Measurements from ENCODE around the gene OR52N4.

The OR52N4 gene

GRCh38 chr11:5726351-5726750 is 27.7 kb upstream of the OR52N4 start:
- no peak for DNase-seq (ENCODE audit: low read depth)
- TF ChIP-seq CTCF (IDR thresholded peaks at IDR 0.05; ENCODE audit: insufficient read depth, low read depth, low read length, missing control alignments): no peak
- no peak overlapping the region for H3K4me3 ChIP-seq (ENCODE audit: low read depth, low read length)

GRCh38 chr11:5727691-5728090 is 26.4 kb upstream of the OR52N4 start:
- no peak for DNase-seq (ENCODE audit: low read depth)
- no peak for TF ChIP-seq CTCF (IDR thresholded peaks at IDR 0.05; ENCODE audit: insufficient read depth, low read depth, low read length, missing control alignments)
- H3K4me3 ChIP-seq (ENCODE audit: low read depth, low read length): no peak overlapping the region

- no peak for TF ChIP-seq CTCF (IDR thresholded peaks at IDR 0.05; ENCODE audit: insufficient read depth, low read depth, low read length, missing control alignments)
- no peak for DNase-seq (ENCODE audit: low read depth)
- H3K4me3 ChIP-seq (ENCODE audit: low read depth, low read length): no peak within 1 kb of the TSS
Observed at GRCh38 chr11:5736396-5736795, 17.6 kb upstream of the OR52N4 start, which contains the start of gene OR56B1. Gene OR56B1 (plus strand): TSS chr11:5736448. CDS start chr11:5736517, 69 bp downstream.

- DNase-seq (ENCODE audit: low read depth): no peak
- TF ChIP-seq CTCF (IDR thresholded peaks at IDR 0.05; ENCODE audit: insufficient read depth, low read depth, low read length, missing control alignments): no peak
- no peak overlapping the region for H3K4me3 ChIP-seq (ENCODE audit: low read depth, low read length)
Observed at GRCh38 chr11:5737091-5737490, 17.0 kb upstream of the OR52N4 start.

- no peak for TF ChIP-seq CTCF (IDR thresholded peaks at IDR 0.05; ENCODE audit: insufficient read depth, low read depth, low read length, missing control alignments)
- no peak for DNase-seq (ENCODE audit: low read depth)
- H3K4me3 ChIP-seq (ENCODE audit: low read depth, low read length): no peak overlapping the region
Observed at GRCh38 chr11:5737670-5738392, 16.2 kb upstream of the OR52N4 start.

GRCh38 chr11:5738431-5738830 is 15.6 kb upstream of the OR52N4 start:
- TF ChIP-seq CTCF (IDR thresholded peaks at IDR 0.05; ENCODE audit: insufficient read depth, low read depth, low read length, missing control alignments): no peak

GRCh38 chr11:5746614-5747013 is 7.4 kb upstream of the OR52N4 start:
- no peak for DNase-seq (ENCODE audit: low read depth)
- TF ChIP-seq CTCF (IDR thresholded peaks at IDR 0.05; ENCODE audit: insufficient read depth, low read depth, low read length, missing control alignments): no peak
- no peak overlapping the region for H3K4me3 ChIP-seq (ENCODE audit: low read depth, low read length)

More at GRCh38 chr11:5738431-5738830, 15.6 kb upstream of the OR52N4 start:
- no peak overlapping the region for H3K4me3 ChIP-seq (ENCODE audit: low read depth, low read length)
- DNase-seq (ENCODE audit: low read depth): no peak
